C4-2B (cell line): ENCODE results near the gene IL3.

Source experiments
- H3K27ac ChIP-seq: fragments of 450-650 bp; 2 replicates; pipeline ENCODE4 v1.5.1; 2017
- ZFX ChIP-seq: fragments of 450-650 bp; IDR thresholded peaks from 2 replicates; pipeline ENCODE4 v1.6.1; 2017
- TF ChIP-seq, protein P1 (sequence below): fragments of 450-650 bp; conservative IDR thresholded peaks from 2 replicates; pipeline ENCODE4 v1.5.1; 2017; ENCODE audit warnings: mild to moderate bottlenecking

IL3 gene

GRCh38 chr5:132070460-132071337 is 10.2 kb downstream of the IL3 start:
- no peak for TF ChIP-seq ZFX
- TF ChIP-seq, protein P1, sequence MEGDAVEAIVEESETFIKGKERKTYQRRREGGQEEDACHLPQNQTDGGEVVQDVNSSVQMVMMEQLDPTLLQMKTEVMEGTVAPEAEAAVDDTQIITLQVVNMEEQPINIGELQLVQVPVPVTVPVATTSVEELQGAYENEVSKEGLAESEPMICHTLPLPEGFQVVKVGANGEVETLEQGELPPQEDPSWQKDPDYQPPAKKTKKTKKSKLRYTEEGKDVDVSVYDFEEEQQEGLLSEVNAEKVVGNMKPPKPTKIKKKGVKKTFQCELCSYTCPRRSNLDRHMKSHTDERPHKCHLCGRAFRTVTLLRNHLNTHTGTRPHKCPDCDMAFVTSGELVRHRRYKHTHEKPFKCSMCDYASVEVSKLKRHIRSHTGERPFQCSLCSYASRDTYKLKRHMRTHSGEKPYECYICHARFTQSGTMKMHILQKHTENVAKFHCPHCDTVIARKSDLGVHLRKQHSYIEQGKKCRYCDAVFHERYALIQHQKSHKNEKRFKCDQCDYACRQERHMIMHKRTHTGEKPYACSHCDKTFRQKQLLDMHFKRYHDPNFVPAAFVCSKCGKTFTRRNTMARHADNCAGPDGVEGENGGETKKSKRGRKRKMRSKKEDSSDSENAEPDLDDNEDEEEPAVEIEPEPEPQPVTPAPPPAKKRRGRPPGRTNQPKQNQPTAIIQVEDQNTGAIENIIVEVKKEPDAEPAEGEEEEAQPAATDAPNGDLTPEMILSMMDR, result no peak
- H3K27ac ChIP-seq, result no peak overlapping the region

- H3K27ac ChIP-seq, result no peak overlapping the region
- no peak for TF ChIP-seq ZFX
- TF ChIP-seq, protein P1, result no peak
These were observed 10.9 kb downstream of the IL3 start for GRCh38 chr5:132071338-132071707.

DNA sequence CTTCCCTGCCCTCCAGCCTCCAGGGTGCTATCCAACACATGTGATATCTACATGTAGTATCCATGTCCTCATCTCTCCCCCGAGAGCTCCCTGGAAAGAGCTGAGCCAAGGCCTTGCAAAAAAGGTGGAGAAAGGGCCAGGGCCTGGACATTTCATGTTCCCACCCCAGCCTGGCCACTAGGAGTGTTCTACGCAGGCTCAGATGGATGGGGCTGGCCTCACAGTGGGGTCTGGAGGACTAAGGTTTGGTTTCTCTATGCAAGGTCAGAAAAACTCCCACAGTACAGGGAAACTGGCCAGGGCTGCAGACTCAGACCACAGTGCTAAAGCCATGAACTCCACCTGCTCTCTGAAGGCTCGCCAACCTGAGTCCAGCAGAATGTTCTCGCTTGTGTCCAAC is 11.6 kb downstream of the IL3 start:
- no peak for TF ChIP-seq ZFX
- TF ChIP-seq, protein P1, result no peak
- no peak overlapping the region for H3K27ac ChIP-seq

- no peak for TF ChIP-seq ZFX
- TF ChIP-seq, protein P1, result no peak
- no peak overlapping the region for H3K27ac ChIP-seq
These were observed 12.1 kb downstream of the IL3 start for GRCh38 chr5:132072528-132072927.

DNA sequence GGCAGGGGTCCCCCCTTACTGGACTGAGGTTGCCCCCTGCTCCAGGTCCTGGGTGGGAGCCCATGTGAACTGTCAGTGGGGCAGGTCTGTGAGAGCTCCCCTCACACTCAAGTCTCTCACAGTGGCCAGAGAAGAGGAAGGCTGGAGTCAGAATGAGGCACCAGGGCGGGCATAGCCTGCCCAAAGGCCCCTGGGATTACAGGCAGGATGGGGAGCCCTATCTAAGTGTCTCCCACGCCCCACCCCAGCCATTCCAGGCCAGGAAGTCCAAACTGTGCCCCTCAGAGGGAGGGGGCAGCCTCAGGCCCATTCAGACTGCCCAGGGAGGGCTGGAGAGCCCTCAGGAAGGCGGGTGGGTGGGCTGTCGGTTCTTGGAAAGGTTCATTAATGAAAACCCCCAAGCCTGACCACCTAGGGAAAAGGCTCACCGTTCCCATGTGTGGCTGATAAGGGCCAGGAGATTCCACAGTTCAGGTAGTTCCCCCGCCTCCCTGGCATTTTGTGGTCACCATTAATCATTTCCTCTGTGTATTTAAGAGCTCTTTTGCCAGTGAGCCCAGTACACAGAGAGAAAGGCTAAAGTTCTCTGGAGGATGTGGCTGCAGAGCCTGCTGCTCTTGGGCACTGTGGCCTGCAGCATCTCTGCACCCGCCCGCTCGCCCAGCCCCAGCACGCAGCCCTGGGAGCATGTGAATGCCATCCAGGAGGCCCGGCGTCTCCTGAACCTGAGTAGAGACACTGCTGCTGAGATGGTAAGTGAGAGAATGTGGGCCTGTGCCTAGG is 13.0 kb downstream of the IL3 start, which contains the start of gene CSF2:
Gene CSF2 (plus strand): TSS at position 559 of the 783 bp plus-strand sequence. CDS start 35 bp downstream, at position 594.
- TF ChIP-seq, protein P1, result no peak
- no peak for TF ChIP-seq ZFX
- no peak within 1 kb of the TSS for H3K27ac ChIP-seq

DNA sequence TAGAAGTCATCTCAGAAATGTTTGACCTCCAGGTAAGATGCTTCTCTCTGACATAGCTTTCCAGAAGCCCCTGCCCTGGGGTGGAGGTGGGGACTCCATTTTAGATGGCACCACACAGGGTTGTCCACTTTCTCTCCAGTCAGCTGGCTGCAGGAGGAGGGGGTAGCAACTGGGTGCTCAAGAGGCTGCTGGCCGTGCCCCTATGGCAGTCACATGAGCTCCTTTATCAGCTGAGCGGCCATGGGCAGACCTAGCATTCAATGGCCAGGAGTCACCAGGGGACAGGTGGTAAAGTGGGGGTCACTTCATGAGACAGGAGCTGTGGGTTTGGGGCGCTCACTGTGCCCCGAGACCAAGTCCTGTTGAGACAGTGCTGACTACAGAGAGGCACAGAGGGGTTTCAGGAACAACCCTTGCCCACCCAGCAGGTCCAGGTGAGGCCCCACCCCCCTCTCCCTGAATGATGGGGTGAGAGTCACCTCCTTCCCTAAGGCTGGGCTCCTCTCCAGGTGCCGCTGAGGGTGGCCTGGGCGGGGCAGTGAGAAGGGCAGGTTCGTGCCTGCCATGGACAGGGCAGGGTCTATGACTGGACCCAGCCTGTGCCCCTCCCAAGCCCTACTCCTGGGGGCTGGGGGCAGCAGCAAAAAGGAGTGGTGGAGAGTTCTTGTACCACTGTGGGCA is 13.8 kb downstream of the IL3 start:
- TF ChIP-seq ZFX, result no peak
- TF ChIP-seq, protein P1, result no peak
- H3K27ac ChIP-seq, result no peak overlapping the region
